Right lobe of liver (tissue), 4 donors: ENCODE data around the gene ZNF134.

ENCODE experiments used
- POLR2A ChIP-seq: fragments of 450-650 bp; IDR thresholded peaks from one replicate; pipeline ENCODE4 v1.6.1; 2017; ENCODE audit warnings: antibody characterized with exemption, mild to moderate bottlenecking
- TF ChIP-seq, protein P1 (sequence below), 4 donors: fragments of 200-600 bp in 3 of 4; fragments of 450-650 bp in 1 of 4; IDR thresholded peaks; one replicate each; pipeline versions ENCODE4 v1.5.1 to v1.8.0; 2016 to 2022; ENCODE audit warnings: antibody characterized with exemption in 4 of 4, mild to moderate bottlenecking in 2 of 4
- donor health status: DM: no; HTN: no; CAD: no.
- donor health status: DM: no; HTN: no; CAD: no.
- donor health status: DM: no; HTN: yes; CAD: no.

DNA sequence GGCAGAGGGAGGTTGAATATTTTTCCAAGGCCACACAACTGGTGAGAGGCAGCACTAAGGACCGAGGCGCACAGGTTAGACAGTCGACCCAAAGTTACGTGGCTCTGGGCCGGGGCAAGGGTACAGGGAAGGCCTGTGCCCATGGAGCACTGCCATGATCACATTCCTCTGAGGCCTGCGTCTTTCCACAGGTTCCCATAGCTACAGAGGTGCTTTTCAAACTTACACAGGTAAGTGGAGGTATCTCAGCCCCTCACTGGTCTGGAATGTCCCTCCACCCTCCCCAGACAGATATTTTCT, 19.7 kb downstream of the ZNF134 start:
- TF ChIP-seq, protein P1, sequence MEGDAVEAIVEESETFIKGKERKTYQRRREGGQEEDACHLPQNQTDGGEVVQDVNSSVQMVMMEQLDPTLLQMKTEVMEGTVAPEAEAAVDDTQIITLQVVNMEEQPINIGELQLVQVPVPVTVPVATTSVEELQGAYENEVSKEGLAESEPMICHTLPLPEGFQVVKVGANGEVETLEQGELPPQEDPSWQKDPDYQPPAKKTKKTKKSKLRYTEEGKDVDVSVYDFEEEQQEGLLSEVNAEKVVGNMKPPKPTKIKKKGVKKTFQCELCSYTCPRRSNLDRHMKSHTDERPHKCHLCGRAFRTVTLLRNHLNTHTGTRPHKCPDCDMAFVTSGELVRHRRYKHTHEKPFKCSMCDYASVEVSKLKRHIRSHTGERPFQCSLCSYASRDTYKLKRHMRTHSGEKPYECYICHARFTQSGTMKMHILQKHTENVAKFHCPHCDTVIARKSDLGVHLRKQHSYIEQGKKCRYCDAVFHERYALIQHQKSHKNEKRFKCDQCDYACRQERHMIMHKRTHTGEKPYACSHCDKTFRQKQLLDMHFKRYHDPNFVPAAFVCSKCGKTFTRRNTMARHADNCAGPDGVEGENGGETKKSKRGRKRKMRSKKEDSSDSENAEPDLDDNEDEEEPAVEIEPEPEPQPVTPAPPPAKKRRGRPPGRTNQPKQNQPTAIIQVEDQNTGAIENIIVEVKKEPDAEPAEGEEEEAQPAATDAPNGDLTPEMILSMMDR (IDR thresholded peaks at IDR 0.05) = no peak
- TF ChIP-seq POLR2A = no peak
